Endothelial cell of umbilical vein (primary cell): ENCODE data around the gene OR2G6. TPM values are rescaled to one million over a fixed set of nuclear protein-coding genes. Genes with fewer than 3 reads are reported as not detected.
"Not testable (repeated sequence)": the region's sequence is repeated elsewhere in the genome, so short reads cannot be mapped to it uniquely, and the experiment has no call there.

ENCODE experiments used
- BruUV-seq: library from RNA; stranded (reverse); fragments of 400-500 nt; replicated peaks from 2 replicates; lab custom pipeline; 2021; lab: Mats Ljungman, UMichigan
- CTCF ChIA-PET: fragments of 300-600, 350-600 bp; sonication (Branson Sonifier 250); formaldehyde crosslinking; loops from one replicate; lab custom pipeline; 2021; ENCODE audit warnings: antibody characterized with exemption, inconsistent platforms; lab: Charles Lee
- POLR2A ChIA-PET: fragments of 300-600, 350-600 bp; sonication (Branson Sonifier 250); formaldehyde crosslinking; loops from one replicate; lab custom pipeline; 2021; ENCODE audit warnings: antibody characterized with exemption, inconsistent platforms; lab: Charles Lee
- DNase-seq: peaks from one replicate; pipeline ENCODE4 v3.0.0-alpha.2; 2011; ENCODE audit warnings: low read depth, low spot score
- FAIRE-seq: peaks from 2 replicates; lab custom pipeline; 2011; peaks lifted over from hg19 to GRCh38; lab: Jason Lieb, UNC
- H2AFZ ChIP-seq: 2 replicates; pipeline ENCODE4 v1.6.0; 2012; ENCODE audit warnings: low read depth, low read length, control low read depth, inconsistent platforms
- H3K27ac ChIP-seq: 2 replicates; pipeline ENCODE4 v1.5.1; 2011; ENCODE audit warnings: low read depth, mild to moderate bottlenecking, control low read depth, low read length, moderate library complexity; ENCODE audit not compliant: insufficient read depth
- H3K27me3 ChIP-seq, 2 experiments: 2 replicates each; pipeline versions ENCODE4 v1.6.0 to v1.6.1; 2011; ENCODE audit warnings: low read length in 2 of 2, mixed read lengths in 1 of 2; ENCODE audit not compliant: control insufficient read depth in 2 of 2, insufficient read depth in 2 of 2
- H3K36me3 ChIP-seq, 2 experiments: 2 replicates in 1 of 2; 3 replicates in 1 of 2; pipeline ENCODE4 v1.5.1; 2011; ENCODE audit warnings: low read length in 2 of 2, mild to moderate bottlenecking in 1 of 2, moderate library complexity in 1 of 2; ENCODE audit not compliant: control insufficient read depth in 2 of 2, insufficient read depth in 2 of 2; ENCODE audit errors: extremely low read depth in 1 of 2
- H3K4me1 ChIP-seq: 3 replicates; pipeline ENCODE4 v1.5.1; 2011; ENCODE audit warnings: mild to moderate bottlenecking, low read length; ENCODE audit not compliant: control insufficient read depth, insufficient read depth; ENCODE audit errors: extremely low read depth
- H3K4me2 ChIP-seq: 2 replicates; pipeline ENCODE4 v1.6.1; 2011; ENCODE audit warnings: low read length, control low read depth, mixed read lengths; ENCODE audit not compliant: insufficient read depth
- H3K4me3 ChIP-seq, 3 experiments: fragments of 200-600 bp in 1 of 3; sonication (generic), shearing (Covaris generic) in 1 of 3; replicated peaks in 1 of 3; 2 replicates each; pipeline ENCODE4 v1.5.1; 2011 to 2016; ENCODE audit warnings: control low read depth in 3 of 3, low read length in 3 of 3, mild to moderate bottlenecking in 2 of 3, inconsistent platforms in 1 of 3, low read depth in 1 of 3, moderate library complexity in 1 of 3; ENCODE audit not compliant: insufficient read depth in 1 of 3
- H3K79me2 ChIP-seq: 2 replicates; pipeline ENCODE4 v1.6.0; 2012; ENCODE audit warnings: low read length, inconsistent platforms; ENCODE audit not compliant: control insufficient read depth, insufficient read depth
- H3K9ac ChIP-seq: replicated peaks from 2 replicates; pipeline ENCODE3; 2011; ENCODE audit warnings: low read length, control low read depth; ENCODE audit not compliant: insufficient read depth; ENCODE audit errors: extremely low read depth
- H3K9me1 ChIP-seq: replicated peaks from 3 replicates; pipeline ENCODE4 v1.6.0; 2011; ENCODE audit warnings: mild to moderate bottlenecking, low read length; ENCODE audit not compliant: control insufficient read depth, insufficient read depth; ENCODE audit errors: extremely low read depth
- H3K9me3 ChIP-seq: replicated peaks from 2 replicates; pipeline ENCODE4 v1.5.1; 2012; ENCODE audit warnings: low read length, inconsistent platforms; ENCODE audit not compliant: control insufficient read depth, insufficient read depth
- H4K20me1 ChIP-seq: replicated peaks from 2 replicates; pipeline ENCODE3; 2011; ENCODE audit warnings: mild to moderate bottlenecking, low read length; ENCODE audit not compliant: control insufficient read depth, insufficient read depth; ENCODE audit errors: extremely low read depth
- dilution Hi-C: fragments of 300-500 bp; cut with MboI; formaldehyde crosslinking; loops from one replicate; pipeline ENCODE4 v1.15.0; 2019; ENCODE audit warnings: low sequenced_read_pairs; ENCODE audit not compliant: extremely low pct_ligation_motif_present
- intact Hi-C: fragments of 100-400 bp; cut with micrococcal nuclease; formaldehyde crosslinking; loops from one replicate; pipeline ENCODE4 v1.10.0; 2022
- polyA plus RNA-seq, 4 experiments: library from polyadenylated mRNA; depleted of rRNA in 3 of 4; stranded (reverse) in 3 of 4; unstranded in 1 of 4; fragments of >200 nt; gene quantifications; 2 replicates each; pipeline versions ENCODE4 v1.2.1 to v1.2.3, GENCODE V29; 2011 to 2012; ENCODE audit warnings: missing spikeins in 1 of 4
- total RNA-seq: library from RNA; stranded (reverse); gene quantifications from 2 replicates; pipeline ENCODE4 v1.2.3, GENCODE V29; 2021

Gene OR2G6
- total and polyA plus RNA-seq, 2 donors (not counting 3 experiments of a cell fraction or from before 2014, with no cell fraction given) = not detected

DNA sequence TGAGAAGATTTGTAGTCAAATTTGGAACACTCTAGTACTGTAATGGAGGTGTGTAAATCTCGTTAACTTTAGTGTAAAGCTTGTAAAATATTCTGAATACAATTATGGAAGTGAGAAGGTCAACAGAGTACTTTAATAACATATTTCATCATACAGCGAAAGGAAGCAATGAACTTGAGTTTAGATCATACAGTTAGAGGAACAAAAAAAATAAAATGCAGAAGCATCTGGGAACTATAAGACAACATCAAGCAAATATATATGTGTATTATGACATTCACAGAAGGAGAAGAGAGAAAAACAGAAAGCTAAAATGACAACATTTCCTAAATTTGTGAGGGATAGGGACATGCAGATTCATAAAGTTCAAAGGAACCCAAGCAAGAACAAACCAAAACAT lies 61.2 kb downstream of the OR2G6 start:
- H3K36me3 ChIP-seq, H3K9me3 ChIP-seq, H4K20me1 ChIP-seq, H3K79me2 ChIP-seq, H3K9me1 ChIP-seq, H2AFZ ChIP-seq, CTCF ChIA-PET, H3K27ac ChIP-seq, H3K4me1 ChIP-seq, H3K4me3 ChIP-seq, H3K27me3 ChIP-seq, intact Hi-C loops, BruUV-seq, H3K4me2 ChIP-seq, dilution Hi-C loops, H3K9ac ChIP-seq, FAIRE-seq, POLR2A ChIA-PET, DNase-seq: not testable (repeated sequence)

GRCh38 chr1:248570811-248571210 lies 62.9 kb downstream of the OR2G6 start:
- H2AFZ ChIP-seq, H3K27me3 ChIP-seq, POLR2A ChIA-PET, H3K36me3 ChIP-seq, H3K4me1 ChIP-seq, H4K20me1 ChIP-seq, H3K4me3 ChIP-seq, intact Hi-C loops, FAIRE-seq, dilution Hi-C loops, DNase-seq, CTCF ChIA-PET, H3K9me3 ChIP-seq, H3K79me2 ChIP-seq, H3K9me1 ChIP-seq, H3K4me2 ChIP-seq, BruUV-seq, H3K27ac ChIP-seq, H3K9ac ChIP-seq: not testable (repeated sequence)

- CTCF ChIA-PET, intact Hi-C loops, BruUV-seq, H2AFZ ChIP-seq, H3K36me3 ChIP-seq, DNase-seq, H3K4me3 ChIP-seq, POLR2A ChIA-PET, dilution Hi-C loops, H3K9ac ChIP-seq, H3K9me1 ChIP-seq, H3K79me2 ChIP-seq, H3K4me2 ChIP-seq, H4K20me1 ChIP-seq, FAIRE-seq, H3K9me3 ChIP-seq, H3K27me3 ChIP-seq, H3K27ac ChIP-seq, H3K4me1 ChIP-seq: not testable (repeated sequence)
These were observed 64.2 kb downstream of the OR2G6 start for GRCh38 chr1:248572049-248572448.

- H3K9me1 ChIP-seq, H3K36me3 ChIP-seq, H3K9ac ChIP-seq, H3K27me3 ChIP-seq, intact Hi-C loops, H3K27ac ChIP-seq, CTCF ChIA-PET, BruUV-seq, H3K4me1 ChIP-seq, H3K4me2 ChIP-seq, H3K79me2 ChIP-seq, H3K4me3 ChIP-seq, POLR2A ChIA-PET, FAIRE-seq, H4K20me1 ChIP-seq, DNase-seq, H3K9me3 ChIP-seq, H2AFZ ChIP-seq, dilution Hi-C loops: not testable (repeated sequence)
These were observed 66.0 kb downstream of the OR2G6 start for GRCh38 chr1:248573856-248574255.
